Panc1 (cell line): ENCODE results near the gene CHST5. TPM values are rescaled to one million over a fixed set of nuclear protein-coding genes. Genes with fewer than 3 reads are reported as not detected.
"Not testable (repeated sequence)": the region's sequence is repeated elsewhere in the genome, so short reads cannot be mapped to it uniquely, and the experiment has no call there.

Experiments used
- ATAC-seq: fragments of 200-7000 bp; cut with Tn5 transposase; 2 replicates; pipeline ENCODE4 v1.9.1; 2020; ENCODE audit warnings: mild to moderate bottlenecking, moderate library complexity
- BruUV-seq: library from RNA; stranded (reverse); fragments of 400-500 nt; replicated peaks from 2 replicates; lab custom pipeline; 2021; lab: Mats Ljungman, UMichigan
- CTCF ChIA-PET: fragments of 300-600 bp; sonication (Branson Sonifier 250); formaldehyde crosslinking; loops from one replicate; lab custom pipeline; 2022; ENCODE audit warnings: antibody characterized with exemption; lab: Charles Lee
- POLR2A ChIA-PET: fragments of 300-600 bp; sonication (Branson Sonifier 250); formaldehyde crosslinking; loops from one replicate; lab custom pipeline; 2022; ENCODE audit warnings: antibody characterized with exemption; lab: Charles Lee
- DNase-seq: peaks from one replicate; pipeline ENCODE4 v3.0.0-alpha.2; 2010; ENCODE audit warnings: low read depth, low spot score
- H3K27ac ChIP-seq: 2 replicates; pipeline ENCODE4 v1.5.1; 2011; ENCODE audit warnings: mild to moderate bottlenecking, low read length, inconsistent platforms
- H3K27me3 ChIP-seq: fragments of 200-500 bp; sonication (Bioruptor generic); 2 replicates; pipeline ENCODE4 v1.6.0; 2014; ENCODE audit warnings: low read length, inconsistent platforms; ENCODE audit not compliant: control insufficient read depth, insufficient read depth
- H3K36me3 ChIP-seq: fragments of 200-500 bp; sonication (Bioruptor generic); 2 replicates; pipeline ENCODE4 v1.5.1; 2014; ENCODE audit warnings: inconsistent platforms, mild to moderate bottlenecking, low read length, moderate library complexity; ENCODE audit not compliant: control insufficient read depth, insufficient read depth
- H3K4me1 ChIP-seq: 2 replicates; pipeline ENCODE4 v1.5.1; 2011; ENCODE audit warnings: inconsistent platforms, mild to moderate bottlenecking, low read length, moderate library complexity; ENCODE audit not compliant: control insufficient read depth, insufficient read depth
- H3K4me3 ChIP-seq, 2 experiments: 2 replicates each; pipeline ENCODE4 v1.5.1; 2011 to 2012; ENCODE audit warnings: low read depth in 2 of 2, low read length in 2 of 2, mild to moderate bottlenecking in 2 of 2, inconsistent platforms in 1 of 2, moderate library complexity in 1 of 2
- H3K9me3 ChIP-seq: fragments of 200-500 bp; sonication (Bioruptor generic); 2 replicates; pipeline ENCODE4 v1.5.1; 2014; ENCODE audit warnings: low read depth, mild to moderate bottlenecking, inconsistent platforms, low read length, moderate library complexity; ENCODE audit not compliant: control insufficient read depth, insufficient read depth
- POLR2AphosphoS5 ChIP-seq: IDR thresholded peaks from 2 replicates; pipeline ENCODE4 v1.6.1; 2012; ENCODE audit warnings: mild to moderate bottlenecking, low read depth, low read length, moderate library complexity
- SIN3A ChIP-seq: IDR thresholded peaks from 2 replicates; pipeline ENCODE4 v1.6.1; 2012; ENCODE audit warnings: low read depth, mild to moderate bottlenecking, low read length, moderate library complexity, borderline replicate concordance; ENCODE audit not compliant: insufficient read depth
- TCF7L2 ChIP-seq: IDR thresholded peaks from 2 replicates; pipeline ENCODE4 v1.6.1; 2011; ENCODE audit warnings: mild to moderate bottlenecking, low read depth, low read length, inconsistent platforms
- in situ Hi-C: cut with HindIII; loops from 2 replicates; pipeline ENCODE4 v1.10.0; 2016; ENCODE audit warnings: low sequenced_read_pairs, low pct_unique_long_range_greater_than_20kb
- intact Hi-C: fragments of 100-400 bp; cut with micrococcal nuclease; formaldehyde crosslinking; loops from one replicate; pipeline ENCODE4 v1.10.0; 2022; ENCODE audit not compliant: unreplicated experiment
- total RNA-seq: library from RNA; stranded (reverse); gene quantifications from one replicate; pipeline ENCODE4 v1.2.1, GENCODE V29; 2021; ENCODE audit not compliant: unreplicated experiment
- TF ChIP-seq, protein P1 (sequence below), 2 experiments: IDR thresholded peaks; 2 replicates each; pipeline ENCODE4 v1.6.1; 2011 to 2012; ENCODE audit warnings: low read depth in 2 of 2, control low read depth in 1 of 2, low read length in 1 of 2, mild to moderate bottlenecking in 1 of 2, moderate library complexity in 1 of 2; ENCODE audit not compliant: insufficient read depth in 1 of 2
- TF ChIP-seq, protein P2 (sequence below): fragments of 450-650 bp; IDR thresholded peaks from 2 replicates; pipeline ENCODE4 v1.5.1; 2017; ENCODE audit warnings: mild to moderate bottlenecking

CHST5 gene
- total RNA-seq, 1 experiment from 2014 or later = 0.15 TPM

DNA sequence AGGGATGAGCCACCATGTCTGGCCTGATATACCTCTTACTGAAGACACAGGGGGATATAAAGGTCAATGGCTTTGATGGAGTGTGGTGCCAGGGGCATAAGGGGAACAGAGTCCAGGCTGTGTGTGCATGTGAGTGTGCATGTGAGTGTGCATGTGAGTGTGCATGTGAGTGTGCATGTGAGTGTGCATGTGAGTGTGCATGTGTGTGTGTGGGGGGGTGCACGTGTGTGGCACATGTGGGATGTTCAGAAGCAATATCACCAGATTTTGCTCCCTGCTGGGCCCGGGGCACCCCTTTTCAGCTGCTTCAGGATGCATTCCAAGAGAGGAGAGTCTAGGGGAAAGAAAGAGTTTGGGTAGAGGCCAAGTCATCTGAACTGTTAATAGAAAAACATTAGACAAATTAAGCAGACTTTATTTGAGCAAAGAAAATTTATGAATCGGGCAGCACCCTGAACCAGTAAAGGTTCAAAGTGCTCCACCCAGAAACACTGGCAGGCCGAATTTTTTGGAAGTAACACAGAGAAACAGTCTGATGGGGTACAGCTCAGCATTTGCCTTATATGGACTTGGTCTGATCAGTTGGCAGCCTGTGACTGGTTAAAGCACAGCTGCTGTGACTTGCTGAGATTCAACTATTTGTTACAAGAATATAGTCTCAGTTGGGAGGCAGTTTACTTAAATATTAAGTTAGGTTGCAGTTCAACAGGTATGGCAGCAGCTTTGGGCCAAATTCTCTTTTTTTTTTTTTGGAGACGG lies 9.7 kb downstream of the CHST5 start:
- no peak overlapping the region for H3K4me3 ChIP-seq
- DNase-seq (no peak), ATAC-seq (no peak)
- no peaks in the 10 kb centered on the region for H3K36me3 ChIP-seq
- no peaks in the 10 kb centered on the region for H3K4me1 ChIP-seq
- no peaks in the 10 kb centered on the region for H3K27me3 ChIP-seq
- in situ Hi-C loops = no loop called here
- ChIA-PET CTCF (no interaction called here), POLR2A (no interaction called here)
- H3K27ac ChIP-seq = no peak overlapping the region
- BruUV-seq = no TSS peak
- H3K9me3 ChIP-seq = no peaks in the 10 kb centered on the region
- TF ChIP-seq, protein P1, sequence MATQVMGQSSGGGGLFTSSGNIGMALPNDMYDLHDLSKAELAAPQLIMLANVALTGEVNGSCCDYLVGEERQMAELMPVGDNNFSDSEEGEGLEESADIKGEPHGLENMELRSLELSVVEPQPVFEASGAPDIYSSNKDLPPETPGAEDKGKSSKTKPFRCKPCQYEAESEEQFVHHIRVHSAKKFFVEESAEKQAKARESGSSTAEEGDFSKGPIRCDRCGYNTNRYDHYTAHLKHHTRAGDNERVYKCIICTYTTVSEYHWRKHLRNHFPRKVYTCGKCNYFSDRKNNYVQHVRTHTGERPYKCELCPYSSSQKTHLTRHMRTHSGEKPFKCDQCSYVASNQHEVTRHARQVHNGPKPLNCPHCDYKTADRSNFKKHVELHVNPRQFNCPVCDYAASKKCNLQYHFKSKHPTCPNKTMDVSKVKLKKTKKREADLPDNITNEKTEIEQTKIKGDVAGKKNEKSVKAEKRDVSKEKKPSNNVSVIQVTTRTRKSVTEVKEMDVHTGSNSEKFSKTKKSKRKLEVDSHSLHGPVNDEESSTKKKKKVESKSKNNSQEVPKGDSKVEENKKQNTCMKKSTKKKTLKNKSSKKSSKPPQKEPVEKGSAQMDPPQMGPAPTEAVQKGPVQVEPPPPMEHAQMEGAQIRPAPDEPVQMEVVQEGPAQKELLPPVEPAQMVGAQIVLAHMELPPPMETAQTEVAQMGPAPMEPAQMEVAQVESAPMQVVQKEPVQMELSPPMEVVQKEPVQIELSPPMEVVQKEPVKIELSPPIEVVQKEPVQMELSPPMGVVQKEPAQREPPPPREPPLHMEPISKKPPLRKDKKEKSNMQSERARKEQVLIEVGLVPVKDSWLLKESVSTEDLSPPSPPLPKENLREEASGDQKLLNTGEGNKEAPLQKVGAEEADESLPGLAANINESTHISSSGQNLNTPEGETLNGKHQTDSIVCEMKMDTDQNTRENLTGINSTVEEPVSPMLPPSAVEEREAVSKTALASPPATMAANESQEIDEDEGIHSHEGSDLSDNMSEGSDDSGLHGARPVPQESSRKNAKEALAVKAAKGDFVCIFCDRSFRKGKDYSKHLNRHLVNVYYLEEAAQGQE (IDR thresholded peaks at IDR 0.05; ENCODE audit: insufficient read depth in 1 of 2, low read depth in 2 of 2, low read length in 1 of 2) = no peak
- TF ChIP-seq, protein P2, sequence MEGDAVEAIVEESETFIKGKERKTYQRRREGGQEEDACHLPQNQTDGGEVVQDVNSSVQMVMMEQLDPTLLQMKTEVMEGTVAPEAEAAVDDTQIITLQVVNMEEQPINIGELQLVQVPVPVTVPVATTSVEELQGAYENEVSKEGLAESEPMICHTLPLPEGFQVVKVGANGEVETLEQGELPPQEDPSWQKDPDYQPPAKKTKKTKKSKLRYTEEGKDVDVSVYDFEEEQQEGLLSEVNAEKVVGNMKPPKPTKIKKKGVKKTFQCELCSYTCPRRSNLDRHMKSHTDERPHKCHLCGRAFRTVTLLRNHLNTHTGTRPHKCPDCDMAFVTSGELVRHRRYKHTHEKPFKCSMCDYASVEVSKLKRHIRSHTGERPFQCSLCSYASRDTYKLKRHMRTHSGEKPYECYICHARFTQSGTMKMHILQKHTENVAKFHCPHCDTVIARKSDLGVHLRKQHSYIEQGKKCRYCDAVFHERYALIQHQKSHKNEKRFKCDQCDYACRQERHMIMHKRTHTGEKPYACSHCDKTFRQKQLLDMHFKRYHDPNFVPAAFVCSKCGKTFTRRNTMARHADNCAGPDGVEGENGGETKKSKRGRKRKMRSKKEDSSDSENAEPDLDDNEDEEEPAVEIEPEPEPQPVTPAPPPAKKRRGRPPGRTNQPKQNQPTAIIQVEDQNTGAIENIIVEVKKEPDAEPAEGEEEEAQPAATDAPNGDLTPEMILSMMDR = no peak
- no peak for TF ChIP-seq TCF7L2
- no peak for TF ChIP-seq SIN3A
- TF ChIP-seq POLR2AphosphoS5 = no peak
- intact Hi-C loops = no loop called here

DNA sequence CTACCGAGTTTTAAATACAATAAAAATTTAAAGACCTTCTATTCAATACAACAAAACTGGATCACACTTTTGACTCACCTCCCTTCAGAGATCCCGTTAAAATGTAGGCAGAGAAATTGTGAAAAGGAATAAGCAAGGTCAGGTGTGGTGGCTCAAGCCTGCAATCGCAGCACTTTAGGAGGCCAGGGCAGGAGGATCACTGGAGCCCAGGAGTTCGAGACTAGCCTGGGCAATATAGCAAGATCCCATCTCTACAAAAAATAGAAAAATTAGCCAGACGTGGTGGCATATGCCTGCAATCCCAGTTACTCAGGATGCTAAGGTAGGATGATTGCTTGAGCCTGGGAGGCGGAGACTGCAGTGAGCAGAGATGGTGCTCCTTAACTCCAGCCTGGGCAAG lies 16.7 kb downstream of the CHST5 start:
- POLR2A ChIA-PET = no interaction called here
- H3K27ac ChIP-seq = no peak overlapping the region
- H3K9me3 ChIP-seq = no peaks in the 10 kb centered on the region
- in situ Hi-C loops = no loop called here
- TF ChIP-seq, protein P2 = no peak
- TF ChIP-seq SIN3A (no peak), POLR2AphosphoS5 (no peak)
- TF ChIP-seq, protein P1 (IDR thresholded peaks at IDR 0.05; ENCODE audit: insufficient read depth in 1 of 2, low read depth in 2 of 2, low read length in 1 of 2) = no peak
- H3K36me3 ChIP-seq = no peaks in the 10 kb centered on the region
- intact Hi-C loops = no loop called here
- CTCF ChIA-PET = no interaction called here
- no peak overlapping the region for H3K4me3 ChIP-seq
- H3K4me1 ChIP-seq = no peaks in the 10 kb centered on the region
- no peaks in the 10 kb centered on the region for H3K27me3 ChIP-seq
- BruUV-seq = no TSS peak
- DNase-seq = no peak
- no peak for ATAC-seq

DNA sequence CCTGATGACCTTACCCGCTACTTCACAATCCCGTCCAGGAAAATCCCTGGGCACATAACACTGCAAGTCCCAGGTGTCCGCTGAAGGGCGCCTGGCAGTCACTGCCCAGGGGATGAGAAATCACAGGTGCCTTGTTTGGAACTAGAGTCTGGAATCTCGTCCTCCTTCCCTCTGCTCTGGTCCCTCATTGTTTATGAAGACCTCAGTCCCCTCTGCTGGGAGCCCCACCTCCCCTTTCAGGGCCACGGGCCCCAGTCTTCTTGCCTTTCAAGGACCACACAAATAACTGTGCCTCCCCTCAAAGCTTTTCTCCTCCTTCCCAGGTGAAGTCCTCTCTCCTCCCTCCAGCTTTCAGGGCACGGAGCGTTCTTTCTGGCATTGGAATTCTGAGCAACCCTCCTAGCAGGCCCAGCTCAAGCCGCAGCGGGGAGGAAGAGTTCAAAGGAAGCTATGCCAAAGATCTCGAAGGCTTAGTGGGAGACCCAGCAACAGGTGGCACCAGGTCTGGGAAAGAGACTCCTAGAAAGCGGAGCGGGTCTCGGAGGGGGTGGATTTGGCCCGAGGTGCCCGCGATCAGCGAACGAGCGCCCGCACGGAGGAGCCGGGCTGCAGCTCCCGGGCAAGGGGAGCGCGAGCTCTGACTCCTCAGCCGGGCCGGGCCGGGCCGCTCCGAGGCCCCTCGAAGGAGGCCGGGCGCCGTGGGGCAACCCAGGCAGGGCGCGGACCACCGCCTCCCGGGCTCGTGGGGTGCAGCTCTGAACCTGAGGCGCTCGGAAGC lies 19.5 kb downstream of the CHST5 start:
- intact Hi-C loops, BruUV-seq, in situ Hi-C loops, DNase-seq, H3K4me1 ChIP-seq, H3K36me3 ChIP-seq, H3K9me3 ChIP-seq, POLR2A ChIA-PET, H3K27me3 ChIP-seq: not testable (repeated sequence)
- peak; percentile 40 for ATAC-seq
- CTCF ChIA-PET = interaction anchor here (0.6 to 1.3 kb wide), 2 partner anchors 46 to 50 kb away, joined by 3 to 19 read pairs; partner anchors contain the start of gene GABARAPL2
- Histone ChIP-seq H3K4me3 (peak overlapping the region; percentile 58 to 69), H3K27ac (peak overlapping the region; percentile 69)
